ENCODE results near the gene YBEY.
"Not testable (repeated sequence)": the region's sequence is repeated elsewhere in the genome, so short reads cannot be mapped to it uniquely, and the experiment has no call there.

The YBEY gene

DNA sequence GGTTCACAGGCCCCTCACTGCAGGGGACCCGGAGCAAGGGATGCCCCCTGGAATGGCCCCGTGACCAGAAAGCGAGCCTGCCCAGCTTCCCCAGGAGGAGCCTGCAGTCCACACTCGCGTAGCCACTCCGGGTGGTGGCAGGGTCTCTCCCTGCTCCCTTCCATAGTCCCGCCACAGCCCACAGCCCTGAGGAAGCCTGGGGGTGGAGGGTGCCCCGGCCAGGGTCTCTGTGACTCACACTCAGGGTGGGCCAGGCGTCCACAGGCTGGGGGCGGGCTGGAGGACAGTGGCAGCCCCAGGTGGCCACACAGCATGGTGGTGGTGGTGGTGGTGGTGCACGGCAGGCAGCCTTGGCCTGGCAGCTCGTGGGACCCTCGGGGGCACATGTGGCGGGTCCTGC lies 15.6 kb downstream of the YBEY start:
- no peak overlapping the region for H3K27ac Mint-ChIP-seq
- no peaks in the 10 kb centered on the region for H3K27me3 Mint-ChIP-seq
- H3K36me3 Mint-ChIP-seq = peaks cover 5% of the 10 kb centered on the region
- no peaks in the 10 kb centered on the region for H3K9me3 Mint-ChIP-seq
- ATAC-seq (ENCODE audit: low read depth) = no peak
- no peaks in the 10 kb centered on the region for H3K4me1 Mint-ChIP-seq
- H3K4me3 Mint-ChIP-seq = no peak overlapping the region
- no peak for DNase-seq (ENCODE audit: low spot score in 2 of 2)

DNA sequence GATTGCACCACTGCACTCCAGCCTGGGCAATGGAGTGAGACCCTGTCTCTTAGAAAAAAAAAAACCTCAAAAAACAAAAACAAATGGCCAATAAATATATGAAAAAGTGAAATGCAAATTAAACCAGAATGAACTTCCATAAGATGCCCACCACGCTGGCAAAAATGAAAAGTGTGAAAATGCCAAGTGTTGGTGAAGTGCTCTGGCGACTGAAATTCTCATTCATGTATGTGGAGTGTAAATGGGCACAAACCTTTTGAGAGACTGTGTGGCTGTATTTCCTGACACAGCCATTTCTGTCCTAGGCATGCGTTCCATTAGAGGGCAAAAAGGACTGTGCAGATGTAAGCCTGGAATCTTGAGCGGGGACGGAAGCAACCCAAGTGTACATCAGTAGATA lies 18.3 kb downstream of the YBEY start:
- H3K4me3 Mint-ChIP-seq = no peak overlapping the region
- ATAC-seq (ENCODE audit: low read depth) (no peak), DNase-seq (ENCODE audit: low spot score in 2 of 2) (no peak)
- no peaks in the 10 kb centered on the region for H3K27me3 Mint-ChIP-seq
- peaks cover 5% of the 10 kb centered on the region for H3K4me1 Mint-ChIP-seq
- H3K36me3 Mint-ChIP-seq = peaks cover 5% of the 10 kb centered on the region
- H3K9me3 Mint-ChIP-seq = no peaks in the 10 kb centered on the region
- H3K27ac Mint-ChIP-seq = no peak overlapping the region

DNA sequence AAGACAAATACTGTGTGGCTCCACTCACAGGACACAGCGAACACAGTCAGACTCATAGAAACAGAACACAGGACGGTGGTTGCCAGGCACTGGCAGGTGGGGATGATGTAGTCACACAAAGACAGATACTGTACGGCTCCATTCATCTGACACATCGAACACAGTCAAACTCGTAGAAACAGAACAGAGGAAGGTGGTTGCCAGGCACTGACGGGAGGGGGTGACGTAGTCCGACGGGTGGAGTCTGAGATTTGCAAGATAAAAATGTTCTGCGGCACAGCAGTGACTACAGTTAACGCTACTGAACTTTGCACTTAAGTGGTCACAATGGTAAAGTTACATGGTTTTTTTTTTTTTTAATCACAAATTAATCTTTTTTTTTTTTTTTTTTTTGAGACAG lies 18.8 kb downstream of the YBEY start:
- Mint-ChIP-seq H3K36me3 (peaks cover 7% of the 10 kb centered on the region), H3K27me3 (no peaks in the 10 kb centered on the region), H3K4me1 (peaks cover 5% of the 10 kb centered on the region), H3K4me3 (no peak overlapping the region), H3K27ac (no peak overlapping the region), H3K9me3 (no peaks in the 10 kb centered on the region)
- ATAC-seq (ENCODE audit: low read depth) = no peak
- DNase-seq (ENCODE audit: low spot score in 2 of 2) = no peak

DNA sequence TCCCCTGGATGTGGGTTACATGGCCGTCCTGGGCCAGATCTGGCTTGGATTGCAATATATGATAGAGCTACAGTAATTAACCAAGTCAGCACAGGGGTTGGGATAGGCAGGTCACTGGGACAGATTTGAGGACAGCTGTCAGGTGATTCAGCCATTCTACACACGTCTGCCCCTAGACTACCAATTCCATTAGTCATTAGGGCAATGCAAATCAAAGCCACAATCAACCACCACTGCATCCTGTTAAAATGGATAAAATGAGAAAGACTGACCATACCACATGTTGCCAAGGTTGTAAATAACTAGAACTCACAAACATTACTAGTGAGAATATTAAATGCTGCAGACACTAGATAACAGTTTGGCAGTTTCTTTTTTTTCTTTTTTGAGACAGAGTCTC lies 21.5 kb downstream of the YBEY start:
- H3K36me3 Mint-ChIP-seq = peaks cover 7% of the 10 kb centered on the region
- H3K4me1 Mint-ChIP-seq = peaks cover 5% of the 10 kb centered on the region
- DNase-seq (ENCODE audit: low spot score in 2 of 2) (no peak), ATAC-seq (ENCODE audit: low read depth) (no peak)
- no peak overlapping the region for H3K4me3 Mint-ChIP-seq
- no peak overlapping the region for H3K27ac Mint-ChIP-seq
- H3K27me3 Mint-ChIP-seq = no peaks in the 10 kb centered on the region
- no peaks in the 10 kb centered on the region for H3K9me3 Mint-ChIP-seq

DNA sequence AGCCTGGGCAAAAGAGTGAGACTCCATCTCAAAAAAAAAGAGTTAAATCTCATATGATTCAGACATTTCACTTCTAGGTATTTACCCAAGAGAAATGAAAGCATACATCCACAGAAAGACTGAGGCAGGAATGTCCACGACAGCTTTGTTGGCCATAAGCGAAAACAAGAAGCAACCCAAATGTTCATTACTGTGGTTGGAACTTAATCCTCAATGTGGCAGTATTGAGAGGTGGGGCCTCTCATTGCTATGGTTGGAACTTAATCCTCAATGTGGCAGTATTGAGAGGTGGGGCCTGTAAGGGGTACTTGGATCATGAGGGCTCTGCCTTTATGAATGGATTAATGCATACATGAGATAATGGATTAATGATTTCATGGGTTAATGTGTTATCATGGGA lies 22.3 kb downstream of the YBEY start:
- no peak overlapping the region for H3K27ac Mint-ChIP-seq
- peaks cover 5% of the 10 kb centered on the region for H3K4me1 Mint-ChIP-seq
- ATAC-seq (ENCODE audit: low read depth) (no peak), DNase-seq (ENCODE audit: low spot score in 2 of 2) (no peak)
- H3K9me3 Mint-ChIP-seq = no peaks in the 10 kb centered on the region
- H3K27me3 Mint-ChIP-seq = no peaks in the 10 kb centered on the region
- H3K36me3 Mint-ChIP-seq = peaks cover 7% of the 10 kb centered on the region
- H3K4me3 Mint-ChIP-seq = no peak overlapping the region

DNA sequence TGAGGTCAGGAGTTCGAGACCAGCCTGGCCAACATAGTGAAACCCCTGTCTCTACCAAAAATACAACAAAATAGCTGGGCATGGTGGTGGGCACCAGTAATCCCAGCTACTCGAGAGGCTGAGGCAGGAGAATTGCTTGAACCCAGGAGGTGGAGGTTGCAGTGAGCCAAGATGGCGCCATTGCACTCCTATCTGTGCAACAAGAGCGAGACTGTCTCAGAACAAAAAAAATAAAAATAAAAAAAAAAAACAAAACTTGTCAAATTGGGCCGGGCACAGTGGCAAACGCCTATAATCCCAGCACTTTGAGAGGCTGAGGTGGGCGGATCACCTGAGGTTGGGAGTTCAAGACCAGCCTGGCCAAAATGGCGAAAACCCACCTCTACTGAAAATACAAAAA lies 24.1 kb downstream of the YBEY start:
- H3K27me3 Mint-ChIP-seq; H3K9me3 Mint-ChIP-seq; H3K36me3 Mint-ChIP-seq; H3K4me1 Mint-ChIP-seq; H3K4me3 Mint-ChIP-seq; H3K27ac Mint-ChIP-seq; DNase-seq (ENCODE audit: low spot score in 2 of 2); ATAC-seq (ENCODE audit: low read depth): not testable (repeated sequence)

DNA sequence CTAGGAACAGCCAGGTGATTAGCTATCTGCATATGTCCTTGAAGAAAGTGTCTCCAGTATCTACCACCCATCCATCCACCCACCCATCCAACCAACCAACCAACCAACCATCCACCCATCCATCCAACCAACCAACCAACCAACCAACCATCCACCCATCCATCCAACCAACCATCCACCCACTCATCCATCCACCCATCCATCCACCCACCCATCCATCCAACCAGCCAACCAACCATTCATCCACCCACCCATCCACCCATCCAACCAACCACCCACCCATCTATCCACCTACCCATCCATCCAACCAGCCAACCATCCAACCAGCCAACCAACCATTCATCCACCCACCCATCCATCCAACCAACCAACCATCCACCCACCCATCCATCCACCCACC lies 25.4 kb downstream of the YBEY start:
- Mint-ChIP-seq H3K4me1 (peaks cover 5% of the 10 kb centered on the region), H3K4me3 (no peak overlapping the region), H3K36me3 (peaks cover 2% of the 10 kb centered on the region), H3K9me3 (no peaks in the 10 kb centered on the region), H3K27ac (no peak overlapping the region), H3K27me3 (no peaks in the 10 kb centered on the region)
- DNase-seq (ENCODE audit: low spot score in 2 of 2) (no peak), ATAC-seq (ENCODE audit: low read depth) (no peak)

DNA sequence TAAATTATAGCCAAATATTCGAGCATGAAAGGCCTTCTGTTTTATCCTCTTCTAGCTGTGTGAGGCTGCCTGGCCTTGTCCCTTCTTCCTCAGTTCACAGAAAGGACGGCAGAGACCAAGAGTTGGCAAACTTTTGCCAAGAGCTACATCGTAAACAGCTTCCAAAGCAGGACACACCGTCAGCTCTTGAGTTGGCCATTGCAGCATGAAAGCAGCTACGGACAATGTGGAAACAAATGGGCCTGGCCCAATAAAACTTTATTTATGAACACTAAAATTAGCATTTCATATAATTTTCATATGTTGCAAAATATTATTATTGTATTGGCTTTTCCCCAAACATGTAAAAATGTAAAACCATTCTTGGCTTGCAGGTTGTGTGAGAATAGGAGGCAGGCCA lies 26.8 kb downstream of the YBEY start:
- no peak for DNase-seq (ENCODE audit: low spot score in 2 of 2)
- Mint-ChIP-seq H3K36me3 (peaks cover 2% of the 10 kb centered on the region), H3K9me3 (no peaks in the 10 kb centered on the region), H3K27ac (no peak overlapping the region), H3K27me3 (no peaks in the 10 kb centered on the region), H3K4me3 (no peak overlapping the region), H3K4me1 (no peaks in the 10 kb centered on the region)
- no peak for ATAC-seq (ENCODE audit: low read depth)

DNA sequence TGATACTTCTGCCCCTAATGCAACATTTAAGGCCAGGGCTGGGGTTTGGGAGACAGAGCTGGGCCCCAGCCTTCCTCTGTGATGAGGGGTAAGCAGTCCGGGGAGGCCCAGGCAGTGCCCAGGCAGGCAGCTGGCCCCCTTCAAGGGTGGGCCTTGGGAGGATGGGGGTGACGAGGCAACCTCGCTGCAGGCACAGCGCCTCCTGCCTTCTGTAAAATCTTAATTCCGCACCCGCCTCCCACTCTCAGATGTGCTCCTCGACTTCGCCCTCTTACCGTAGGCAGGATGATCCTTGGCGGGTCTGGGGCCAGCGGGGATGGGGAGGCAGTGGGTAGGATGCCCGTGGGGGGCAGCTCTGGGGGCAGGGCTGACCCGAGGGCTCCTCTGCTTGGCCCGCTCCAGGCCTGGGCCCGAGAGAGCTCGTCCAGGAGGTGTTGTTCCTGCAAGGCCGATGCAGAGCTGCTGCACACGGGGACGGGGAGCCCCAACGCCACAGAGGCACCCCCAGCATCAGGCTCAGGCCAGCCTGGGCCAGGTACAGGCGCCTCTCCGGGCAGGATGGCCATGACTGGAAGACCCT lies 28.4 kb downstream of the YBEY start:
- H3K4me3 Mint-ChIP-seq = no peak overlapping the region
- H3K36me3 Mint-ChIP-seq = peaks cover 2% of the 10 kb centered on the region
- H3K9me3 Mint-ChIP-seq = no peaks in the 10 kb centered on the region
- ATAC-seq (ENCODE audit: low read depth) = no peak
- H3K27ac Mint-ChIP-seq = no peak overlapping the region
- no peaks in the 10 kb centered on the region for H3K4me1 Mint-ChIP-seq
- no peak for DNase-seq (ENCODE audit: low spot score in 2 of 2)
- no peaks in the 10 kb centered on the region for H3K27me3 Mint-ChIP-seq

DNA sequence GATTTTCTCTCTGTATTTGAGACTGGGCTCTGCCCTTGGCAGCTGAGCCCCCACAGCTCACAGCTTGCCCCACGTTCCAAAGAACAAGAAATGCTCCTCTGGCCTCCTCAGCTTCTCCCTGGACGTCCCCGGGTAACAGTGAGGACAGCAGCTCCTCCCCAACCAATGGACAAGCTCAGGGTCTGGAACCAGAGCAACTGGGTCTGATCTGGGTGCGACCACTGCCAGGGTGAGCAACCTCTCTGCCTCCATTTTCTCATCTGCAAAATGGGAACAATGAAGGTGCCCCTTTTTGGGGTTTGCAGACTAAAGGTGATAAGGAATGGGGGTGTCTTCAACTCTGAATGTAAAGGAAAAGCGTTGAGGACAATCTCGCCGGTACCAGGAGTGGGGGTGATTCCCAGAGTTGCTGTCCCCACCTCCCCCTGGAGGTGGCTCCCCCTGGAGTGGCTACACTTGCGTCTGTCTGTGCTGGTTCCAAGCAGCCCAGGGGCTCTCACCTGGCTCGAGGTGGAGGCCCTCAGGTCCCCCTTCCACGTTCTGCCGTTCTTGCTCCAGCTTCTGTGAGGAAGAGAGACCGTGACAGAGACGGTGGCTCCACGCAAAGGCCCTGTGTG lies 30.7 kb downstream of the YBEY start:
- Mint-ChIP-seq H3K36me3 (no peaks in the 10 kb centered on the region), H3K4me1 (no peaks in the 10 kb centered on the region), H3K27me3 (no peaks in the 10 kb centered on the region), H3K9me3 (no peaks in the 10 kb centered on the region), H3K4me3 (no peak overlapping the region), H3K27ac (no peak overlapping the region)
- no peak for DNase-seq (ENCODE audit: low spot score in 2 of 2)
- ATAC-seq (ENCODE audit: low read depth) = no peak

DNA sequence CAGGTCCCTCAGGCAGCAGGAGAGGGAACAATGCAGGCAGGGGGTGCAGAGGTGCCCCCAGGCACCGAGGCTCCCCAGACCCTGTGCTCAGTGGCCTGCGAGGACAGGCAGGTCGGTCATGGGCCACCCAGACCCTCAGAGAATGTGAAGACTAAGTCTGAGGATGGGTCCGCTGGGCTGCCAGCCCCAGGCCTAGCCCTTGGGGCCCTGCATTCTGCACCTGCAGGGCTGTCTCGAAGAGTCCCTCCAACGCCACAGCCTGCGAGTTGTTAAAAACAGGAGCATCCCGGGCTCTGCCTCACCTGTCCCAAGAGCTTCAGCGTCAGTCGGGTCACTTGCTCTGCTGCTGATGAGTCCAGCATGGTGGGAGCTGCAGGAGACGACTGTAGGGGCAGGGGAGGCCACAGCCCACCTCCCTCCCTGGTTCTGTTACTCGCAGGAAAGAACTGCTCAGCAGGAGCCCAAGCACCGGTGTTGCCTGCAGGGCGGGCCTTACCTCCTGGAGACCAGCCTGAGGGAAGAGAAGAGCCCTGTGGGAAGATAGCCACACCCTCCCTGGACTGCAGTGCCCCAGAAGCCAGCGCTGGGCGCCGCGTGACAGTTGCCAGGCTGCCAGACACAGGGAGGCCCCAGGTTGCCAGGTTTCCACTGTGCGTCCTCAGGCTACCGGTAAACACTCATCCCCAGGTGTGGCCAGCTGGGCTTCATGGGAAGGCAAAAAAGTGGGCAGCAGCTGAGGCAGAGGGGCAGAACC lies 31.7 kb downstream of the YBEY start:
- DNase-seq (ENCODE audit: low spot score in 2 of 2) (no peak), ATAC-seq (ENCODE audit: low read depth) (no peak)
- H3K4me3 Mint-ChIP-seq = no peak overlapping the region
- H3K9me3 Mint-ChIP-seq = no peaks in the 10 kb centered on the region
- H3K27me3 Mint-ChIP-seq = no peaks in the 10 kb centered on the region
- H3K27ac Mint-ChIP-seq = no peak overlapping the region
- H3K36me3 Mint-ChIP-seq = no peaks in the 10 kb centered on the region
- peaks cover 5% of the 10 kb centered on the region for H3K4me1 Mint-ChIP-seq

DNA sequence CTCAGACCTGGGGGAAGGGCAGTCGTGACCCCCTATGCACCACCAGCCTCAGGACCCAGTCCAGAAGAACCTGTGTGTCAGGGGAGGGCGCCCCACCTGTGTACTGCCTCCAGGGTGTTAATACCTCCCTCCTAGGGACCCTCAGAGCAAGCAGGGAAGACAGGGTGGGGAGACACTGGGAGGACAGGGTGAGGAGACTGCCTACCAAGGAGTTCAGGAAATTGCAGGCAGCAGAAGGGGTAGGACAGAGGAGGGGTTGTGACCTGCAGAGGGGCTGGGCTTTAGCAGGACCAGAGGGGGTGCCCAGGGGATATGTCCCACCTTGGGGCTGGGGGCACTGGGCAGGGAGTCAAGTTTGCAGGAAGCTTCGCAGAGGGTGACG lies 32.3 kb downstream of the YBEY start:
- Mint-ChIP-seq H3K4me3 (no peak overlapping the region), H3K9me3 (no peaks in the 10 kb centered on the region), H3K27ac (no peak overlapping the region), H3K4me1 (peaks cover 5% of the 10 kb centered on the region), H3K27me3 (no peaks in the 10 kb centered on the region), H3K36me3 (no peaks in the 10 kb centered on the region)
- ATAC-seq (ENCODE audit: low read depth) (no peak), DNase-seq (ENCODE audit: low spot score in 2 of 2) (no peak)

DNA sequence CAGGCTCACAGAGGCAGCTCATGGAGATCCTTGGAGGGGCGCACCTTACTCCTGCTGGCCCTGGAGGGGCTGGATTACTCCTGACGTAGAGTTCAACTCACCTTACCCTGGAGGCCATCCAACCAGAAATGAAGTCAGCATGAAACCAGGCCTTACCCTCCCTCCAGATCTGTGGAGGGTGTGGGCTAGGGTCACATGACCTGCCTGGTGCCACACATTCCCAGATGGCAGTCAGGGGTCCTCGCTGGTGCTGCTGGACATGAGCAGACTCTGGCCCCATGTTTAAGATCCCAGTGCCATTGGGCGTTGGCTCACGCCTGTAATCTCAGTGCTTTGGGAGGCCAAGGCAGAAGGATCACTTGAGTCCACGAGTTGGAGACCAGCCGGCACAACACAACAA lies 33.0 kb downstream of the YBEY start:
- DNase-seq (ENCODE audit: low spot score in 2 of 2) = no peak
- Mint-ChIP-seq H3K27ac (no peak overlapping the region), H3K27me3 (no peaks in the 10 kb centered on the region), H3K36me3 (no peaks in the 10 kb centered on the region), H3K9me3 (no peaks in the 10 kb centered on the region), H3K4me3 (no peak overlapping the region), H3K4me1 (peaks cover 5% of the 10 kb centered on the region)
- ATAC-seq (ENCODE audit: low read depth) = no peak

DNA sequence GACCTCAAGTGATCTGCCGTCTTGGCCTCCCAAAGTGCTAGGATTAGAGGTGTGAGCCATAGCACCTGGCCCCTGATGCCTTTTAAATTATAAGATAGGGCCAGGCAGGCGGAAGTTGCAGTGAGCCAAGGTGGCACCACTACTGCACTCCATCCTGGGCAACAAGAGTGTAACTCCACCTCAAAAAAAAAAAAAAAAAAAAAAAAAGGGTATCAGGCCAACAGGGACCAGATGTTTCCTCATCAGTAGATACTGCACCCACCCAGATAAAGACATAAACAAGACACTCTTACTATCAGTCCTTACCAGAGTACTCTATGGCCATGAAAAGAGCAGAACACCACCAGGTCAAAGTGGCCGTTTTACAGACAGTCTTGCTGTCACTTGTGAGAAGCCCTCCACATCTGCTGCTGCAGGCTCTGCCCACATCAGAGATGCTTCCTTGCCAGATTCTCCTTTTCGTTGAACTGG lies 34.2 kb downstream of the YBEY start:
- Mint-ChIP-seq H3K36me3 (no peaks in the 10 kb centered on the region), H3K4me1 (peaks cover 7% of the 10 kb centered on the region), H3K4me3 (no peak overlapping the region), H3K9me3 (no peaks in the 10 kb centered on the region), H3K27me3 (no peaks in the 10 kb centered on the region), H3K27ac (no peak overlapping the region)
- ATAC-seq (ENCODE audit: low read depth) (no peak), DNase-seq (ENCODE audit: low spot score in 2 of 2) (no peak)

Measured in memory B cell (primary cell).